Effector memory CD4-positive, alpha-beta T cell (primary cell): ENCODE measurements around the gene RABEP2.

Source experiments
- DNase-seq, 3 donors: peaks; one replicate each; pipeline ENCODE4 v3.0.0-alpha.2; 2020
- H3K27ac ChIP-seq: 2 replicates; pipeline ENCODE4 v1.7.0; 2013; ENCODE audit warnings: mild to moderate bottlenecking, low read length, moderate library complexity; ENCODE audit not compliant: insufficient read depth, poor library complexity, severe bottlenecking
- H3K27me3 ChIP-seq: replicated peaks from 2 replicates; pipeline ENCODE4 v1.7.0; 2013; ENCODE audit warnings: mild to moderate bottlenecking, low read length; ENCODE audit not compliant: insufficient read depth, control insufficient read depth, poor library complexity, severe bottlenecking
- H3K36me3 ChIP-seq: 2 replicates; pipeline ENCODE4 v1.7.0; 2013; ENCODE audit warnings: mild to moderate bottlenecking, low read length, moderate library complexity; ENCODE audit not compliant: control insufficient read depth, insufficient read depth
- H3K4me1 ChIP-seq: 2 replicates; pipeline ENCODE4 v1.7.0; 2013; ENCODE audit warnings: low read length, mild to moderate bottlenecking; ENCODE audit not compliant: control insufficient read depth, insufficient read depth, poor library complexity, severe bottlenecking
- H3K4me3 ChIP-seq: 2 replicates; pipeline ENCODE4 v1.7.0; 2013; ENCODE audit warnings: low read length, low read depth, mild to moderate bottlenecking; ENCODE audit not compliant: insufficient read depth, poor library complexity, severe bottlenecking
- H3K9me3 ChIP-seq: 2 replicates; pipeline ENCODE4 v1.7.0; 2013; ENCODE audit warnings: mild to moderate bottlenecking, low read length, moderate library complexity; ENCODE audit not compliant: control insufficient read depth

Gene RABEP2

DNA sequence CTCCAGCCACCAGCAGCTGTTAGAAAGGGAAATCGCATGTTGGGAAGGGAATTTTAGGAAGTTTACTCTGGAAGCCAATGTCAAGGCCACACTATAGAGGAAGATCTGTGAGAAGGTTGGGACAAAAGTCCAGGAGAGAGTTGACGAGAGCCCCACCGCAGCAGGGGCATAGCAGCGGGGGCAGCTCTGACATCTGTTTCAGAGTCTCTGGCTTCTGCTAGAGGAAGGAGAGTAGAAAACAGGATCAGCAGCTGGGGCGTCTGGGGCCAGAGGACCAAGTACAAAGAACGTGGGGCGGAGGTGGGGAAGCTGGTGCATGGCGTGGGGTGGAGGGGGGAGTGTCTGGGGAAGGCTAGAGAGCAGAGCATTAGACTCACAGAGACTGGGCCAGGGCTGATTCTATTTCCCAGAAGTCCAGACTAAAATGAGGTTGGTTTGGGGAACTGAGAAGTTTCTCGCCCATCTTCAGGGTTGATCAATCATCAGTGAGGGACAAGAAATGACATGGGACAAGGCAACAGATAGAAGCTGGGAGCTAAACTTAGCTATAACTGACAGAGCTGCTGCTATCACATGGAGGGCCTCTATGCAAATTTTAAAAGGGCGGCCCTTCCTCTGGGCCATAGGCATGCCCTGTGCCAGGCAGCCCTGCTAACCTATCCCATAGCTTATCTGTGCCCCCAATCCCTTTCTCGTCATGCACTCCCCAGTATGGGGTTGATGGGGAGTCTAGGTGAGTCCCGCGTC lies 1.2 kb downstream of the RABEP2 start:
- Histone ChIP-seq H3K4me3 (no peak overlapping the region), H3K9me3 (no peaks in the 10 kb centered on the region), H3K4me1 (peaks cover 11% of the 10 kb centered on the region), H3K27me3 (no peaks in the 10 kb centered on the region), H3K36me3 (peaks cover 8% of the 10 kb centered on the region), H3K27ac (peak overlapping the region; percentile 97)
- no peak for DNase-seq

DNA sequence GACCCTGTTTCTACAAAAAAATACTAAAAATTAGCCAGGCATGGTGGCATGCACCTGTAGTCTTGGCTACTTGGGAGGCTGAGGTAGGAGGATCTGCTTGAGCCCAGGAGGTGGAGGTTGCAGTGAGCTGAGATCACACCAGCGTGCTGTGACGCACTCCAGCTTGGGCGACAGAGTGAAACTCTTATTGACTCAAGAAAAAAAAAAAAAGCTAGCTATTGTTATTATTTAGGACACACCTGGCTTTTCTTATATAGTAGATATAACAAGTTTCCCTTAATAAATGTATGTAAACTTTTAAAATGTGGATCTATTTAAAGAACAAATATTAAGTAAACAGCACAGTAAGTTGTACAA lies 1.8 kb downstream of the RABEP2 start:
- no peak for DNase-seq
- H3K27ac ChIP-seq, result no peak overlapping the region
- H3K4me3 ChIP-seq, result no peak overlapping the region
- H3K36me3 ChIP-seq, result peaks cover 8% of the 10 kb centered on the region
- peaks cover 11% of the 10 kb centered on the region for H3K4me1 ChIP-seq
- no peaks in the 10 kb centered on the region for H3K27me3 ChIP-seq
- H3K9me3 ChIP-seq, result no peaks in the 10 kb centered on the region

DNA sequence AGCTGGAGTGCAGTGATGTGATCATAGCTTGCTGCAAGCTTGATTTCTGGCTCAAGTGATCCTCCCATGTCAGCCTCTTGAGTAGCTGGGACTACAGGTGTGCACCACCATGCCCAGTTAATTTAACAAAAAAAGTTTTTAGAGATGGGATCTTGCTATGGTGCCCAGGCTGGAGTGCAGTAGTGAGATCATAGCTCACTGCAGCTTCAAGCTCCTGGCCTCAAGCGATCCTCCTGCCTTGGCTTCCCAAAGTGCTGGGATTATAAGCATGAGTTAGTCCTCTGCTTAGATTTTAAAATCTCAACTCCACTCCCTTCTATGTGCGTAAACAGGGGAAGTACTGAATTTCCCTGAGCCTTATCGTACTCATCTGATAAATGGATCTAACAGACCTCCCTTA lies 6.3 kb downstream of the RABEP2 start:
- DNase-seq, result no peak
- no peaks in the 10 kb centered on the region for H3K27me3 ChIP-seq
- no peaks in the 10 kb centered on the region for H3K4me1 ChIP-seq
- no peak overlapping the region for H3K27ac ChIP-seq
- H3K36me3 ChIP-seq, result peaks cover 33% of the 10 kb centered on the region
- H3K9me3 ChIP-seq, result no peaks in the 10 kb centered on the region
- H3K4me3 ChIP-seq, result no peak overlapping the region

DNA sequence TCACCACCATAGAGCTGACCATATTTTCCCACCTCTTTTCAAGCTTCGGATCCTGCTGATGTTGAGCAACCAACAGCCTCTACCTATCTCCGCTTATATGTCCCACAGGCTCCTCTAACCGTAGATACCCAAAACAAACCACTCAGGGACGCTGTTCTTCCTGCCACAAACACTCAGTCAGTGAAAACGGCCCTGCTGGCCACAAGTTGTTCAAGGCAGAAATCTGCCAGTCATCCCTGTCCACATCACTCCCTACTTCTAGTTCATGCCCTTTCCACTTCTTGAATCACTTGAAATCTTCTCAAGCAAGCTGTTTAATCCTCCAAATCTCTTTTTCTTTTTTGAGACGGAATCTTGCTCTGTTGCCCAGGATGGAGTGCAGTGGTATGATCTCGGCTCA lies 7.9 kb downstream of the RABEP2 start:
- Histone ChIP-seq H3K27me3 (no peaks in the 10 kb centered on the region), H3K9me3 (no peaks in the 10 kb centered on the region), H3K27ac (no peak overlapping the region), H3K4me3 (no peak overlapping the region), H3K4me1 (no peaks in the 10 kb centered on the region), H3K36me3 (peaks cover 33% of the 10 kb centered on the region)
- DNase-seq, result no peak

DNA sequence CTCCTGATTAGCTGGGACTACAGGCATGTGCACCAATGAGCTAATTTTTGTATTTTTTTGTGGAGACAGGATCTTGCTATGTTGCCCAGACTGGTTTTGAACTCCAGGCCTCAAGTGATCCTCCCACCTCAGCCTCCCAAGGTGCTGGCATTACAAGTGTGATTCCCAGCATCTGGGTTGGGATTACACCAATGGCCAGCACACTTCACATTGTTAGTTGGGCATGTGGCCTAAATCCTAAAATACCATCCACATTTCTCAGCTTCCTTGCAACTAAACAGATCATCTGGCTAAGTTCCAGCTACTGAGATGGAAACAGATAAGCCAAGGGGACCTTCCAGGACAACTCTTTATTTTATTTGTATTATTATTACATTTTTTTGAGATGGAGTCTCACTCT lies 9.9 kb downstream of the RABEP2 start:
- Histone ChIP-seq H3K36me3 (peaks cover 33% of the 10 kb centered on the region), H3K4me1 (no peaks in the 10 kb centered on the region), H3K9me3 (no peaks in the 10 kb centered on the region), H3K4me3 (no peak overlapping the region), H3K27ac (no peak overlapping the region), H3K27me3 (no peaks in the 10 kb centered on the region)
- no peak for DNase-seq

DNA sequence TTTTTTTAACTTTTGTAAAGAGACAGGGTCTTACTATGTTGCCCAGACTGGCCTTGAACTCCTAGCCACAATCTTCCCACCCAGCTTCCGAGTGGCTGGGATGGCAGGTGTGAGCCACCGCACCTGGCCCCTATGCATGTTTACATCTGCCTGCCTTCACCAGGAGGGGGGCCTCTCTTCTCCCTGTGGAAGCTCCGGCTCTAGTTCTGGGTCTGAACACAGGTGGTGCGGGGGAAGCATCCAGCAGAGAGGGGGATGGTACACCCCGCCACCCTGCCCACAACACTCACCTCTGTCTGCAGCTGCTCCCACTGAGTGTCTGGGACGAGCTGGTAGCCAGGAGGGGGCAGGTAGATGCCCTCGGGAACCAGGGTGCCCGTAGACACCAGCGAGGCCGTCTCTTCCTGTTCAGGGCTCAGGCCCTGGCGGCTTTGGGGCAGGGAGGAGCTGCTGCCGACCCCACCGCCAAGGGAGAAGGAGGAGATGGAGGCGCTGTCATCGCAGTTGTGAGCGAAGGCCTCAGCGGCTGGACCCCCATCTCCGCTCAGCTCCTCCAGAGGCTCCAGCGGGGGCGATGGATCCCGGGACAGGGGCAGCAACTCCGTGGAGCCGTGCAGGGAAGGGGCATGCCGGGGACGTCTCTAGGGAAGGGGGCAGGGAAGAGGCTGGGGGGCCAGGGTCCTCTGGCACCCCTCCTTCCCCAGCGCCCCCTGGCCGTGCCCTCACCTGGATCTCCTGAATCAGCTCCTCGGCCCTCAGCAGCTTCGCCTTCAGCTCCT lies 10.9 kb downstream of the RABEP2 start:
- no peak overlapping the region for H3K4me3 ChIP-seq
- H3K27me3 ChIP-seq, result no peaks in the 10 kb centered on the region
- H3K9me3 ChIP-seq, result no peaks in the 10 kb centered on the region
- H3K27ac ChIP-seq, result no peak overlapping the region
- peaks cover 26% of the 10 kb centered on the region for H3K36me3 ChIP-seq
- H3K4me1 ChIP-seq, result no peaks in the 10 kb centered on the region
- no peak for DNase-seq

DNA sequence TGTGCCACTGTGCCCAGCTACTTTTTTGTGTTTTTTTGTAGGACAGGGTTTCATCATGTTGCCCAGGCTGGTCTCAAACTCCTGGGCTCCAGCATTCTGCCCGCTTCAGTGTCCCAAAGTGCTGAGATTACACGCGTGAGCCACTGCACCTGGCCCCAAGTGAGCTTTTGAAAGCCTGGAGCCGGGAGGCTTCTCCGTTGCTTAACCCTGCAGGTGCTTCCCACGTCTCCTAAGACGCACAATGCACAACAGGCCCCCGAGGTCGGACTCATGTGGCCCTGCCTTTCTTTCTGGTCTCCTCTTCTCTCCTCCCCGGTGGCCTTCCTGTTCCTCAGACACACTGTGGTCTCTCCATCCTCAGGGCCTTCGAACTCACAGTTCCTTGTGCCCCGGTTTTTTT lies 12.5 kb downstream of the RABEP2 start:
- no peaks in the 10 kb centered on the region for H3K27me3 ChIP-seq

DNA sequence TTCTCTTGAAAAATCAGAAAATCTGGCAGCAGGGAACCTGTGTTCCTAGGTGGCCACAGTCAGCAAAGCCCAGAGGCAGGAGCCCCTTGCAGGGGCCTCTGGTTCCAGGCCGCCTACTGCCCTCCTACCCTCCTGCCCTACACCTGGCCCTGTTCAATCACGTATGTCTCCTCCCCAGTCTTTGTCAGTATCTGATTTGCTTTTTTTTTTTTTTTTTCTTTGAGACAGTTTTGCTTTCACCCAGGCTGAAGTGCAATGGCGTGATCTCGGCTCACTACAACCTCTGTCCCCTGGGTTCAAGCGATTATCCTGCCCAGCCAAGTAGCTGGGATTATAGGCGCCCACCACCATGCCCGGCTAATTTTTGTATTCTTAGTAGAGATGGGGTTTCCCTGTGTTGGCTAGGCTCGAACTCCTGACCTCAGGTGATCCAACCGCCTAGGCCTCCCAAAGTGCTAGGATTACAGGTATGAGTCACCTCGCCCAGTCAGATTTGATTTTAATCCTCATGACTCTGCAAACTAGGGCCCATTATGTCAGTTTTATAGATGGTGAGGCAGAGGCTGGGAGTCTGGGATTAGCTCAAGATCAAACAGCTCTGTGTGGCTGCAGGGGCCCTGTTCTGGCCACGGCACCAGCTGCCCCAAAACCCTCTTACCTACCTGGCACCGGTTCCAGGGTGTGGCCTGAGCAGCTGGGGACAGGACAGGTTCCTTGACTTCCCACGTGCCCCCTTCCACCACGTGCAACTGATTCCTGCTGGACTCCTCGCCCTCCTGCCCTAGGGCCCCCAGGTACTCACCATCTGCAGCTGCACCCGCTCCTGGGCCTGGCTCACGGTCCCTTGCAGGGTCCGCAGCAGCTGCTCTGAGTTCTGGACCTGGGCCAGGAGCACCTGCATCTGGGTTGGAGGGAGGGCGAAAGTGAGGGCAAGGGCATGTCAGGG lies 14.7 kb downstream of the RABEP2 start:
- H3K27ac ChIP-seq, result no peak overlapping the region
- H3K4me3 ChIP-seq, result no peak overlapping the region
- no peaks in the 10 kb centered on the region for H3K9me3 ChIP-seq
- no peaks in the 10 kb centered on the region for H3K4me1 ChIP-seq
- no peak for DNase-seq
- peaks cover 15% of the 10 kb centered on the region for H3K36me3 ChIP-seq
- H3K27me3 ChIP-seq, result no peaks in the 10 kb centered on the region

More for the DNA sequence above, 12.5 kb downstream of the RABEP2 start:
- no peaks in the 10 kb centered on the region for H3K9me3 ChIP-seq
- H3K36me3 ChIP-seq, result peaks cover 27% of the 10 kb centered on the region
- no peak for DNase-seq
- no peak overlapping the region for H3K27ac ChIP-seq
- H3K4me1 ChIP-seq, result no peaks in the 10 kb centered on the region
- H3K4me3 ChIP-seq, result no peak overlapping the region

DNA sequence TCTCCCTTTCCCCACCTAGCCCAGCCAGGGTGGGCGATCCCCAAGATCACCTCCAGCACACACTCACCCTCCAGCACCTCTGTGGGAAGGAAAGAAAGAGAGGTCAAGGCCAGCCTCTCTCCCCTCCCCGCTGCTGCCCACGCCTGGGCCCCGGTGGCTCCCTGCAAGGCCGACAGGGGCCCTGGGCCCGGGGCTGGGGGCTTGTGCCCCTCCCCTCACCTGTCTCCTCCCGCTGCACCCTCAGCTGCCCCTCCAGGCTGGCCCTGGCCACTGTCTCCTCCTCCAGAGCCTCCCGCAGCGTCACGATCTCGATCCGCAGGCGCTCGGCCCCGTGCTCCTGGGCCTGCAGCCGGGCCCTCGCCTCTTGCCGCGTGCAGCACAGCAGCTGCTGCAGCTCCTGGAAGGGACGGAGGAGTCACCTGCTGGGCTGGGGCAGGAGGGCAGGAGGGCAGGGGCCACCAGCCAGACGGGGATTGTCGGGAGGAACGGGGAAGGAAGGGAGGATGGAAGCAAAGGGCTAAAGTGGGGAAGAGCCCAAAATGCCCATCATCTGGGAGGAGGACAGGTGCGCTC lies 19.2 kb downstream of the RABEP2 start:
- H3K27ac ChIP-seq, result no peak overlapping the region
- no peak for DNase-seq
- no peaks in the 10 kb centered on the region for H3K4me1 ChIP-seq
- no peak overlapping the region for H3K4me3 ChIP-seq
- peaks cover 5% of the 10 kb centered on the region for H3K36me3 ChIP-seq
- H3K9me3 ChIP-seq, result no peaks in the 10 kb centered on the region
- H3K27me3 ChIP-seq, result no peaks in the 10 kb centered on the region
